Epithelial cell of proximal tubule (primary cell): ENCODE results near the gene GLDC. TPM values are rescaled to one million over a fixed set of nuclear protein-coding genes. Genes with fewer than 3 reads are reported as not detected.
A peak's percentile ranks its signal among the peaks of the same experiment; 100 is the strongest.
"Not testable (repeated sequence)": the region's sequence is repeated elsewhere in the genome, so short reads cannot be mapped to it uniquely, and the experiment has no call there.

ENCODE experiments used
- DNase-seq: peaks from one replicate; pipeline ENCODE4 v3.0.0-alpha.2; 2011; ENCODE audit warnings: low read depth
- H3K4me3 ChIP-seq: 2 replicates; pipeline ENCODE4 v1.5.1; 2011; ENCODE audit warnings: low read depth, mild to moderate bottlenecking, low read length
- CTCF ChIP-seq: conservative IDR thresholded peaks from 2 replicates; pipeline ENCODE4 v1.5.1; 2012; ENCODE audit warnings: low read depth, mild to moderate bottlenecking, low read length
- total RNA-seq: library from RNA; depleted of rRNA; stranded (reverse); fragments of >200 nt; gene quantifications from 2 replicates; pipeline ENCODE4 v1.2.3, GENCODE V29; 2015

GLDC gene
- total RNA-seq, 1 donor from 2014 or later: 58.2 TPM

DNA sequence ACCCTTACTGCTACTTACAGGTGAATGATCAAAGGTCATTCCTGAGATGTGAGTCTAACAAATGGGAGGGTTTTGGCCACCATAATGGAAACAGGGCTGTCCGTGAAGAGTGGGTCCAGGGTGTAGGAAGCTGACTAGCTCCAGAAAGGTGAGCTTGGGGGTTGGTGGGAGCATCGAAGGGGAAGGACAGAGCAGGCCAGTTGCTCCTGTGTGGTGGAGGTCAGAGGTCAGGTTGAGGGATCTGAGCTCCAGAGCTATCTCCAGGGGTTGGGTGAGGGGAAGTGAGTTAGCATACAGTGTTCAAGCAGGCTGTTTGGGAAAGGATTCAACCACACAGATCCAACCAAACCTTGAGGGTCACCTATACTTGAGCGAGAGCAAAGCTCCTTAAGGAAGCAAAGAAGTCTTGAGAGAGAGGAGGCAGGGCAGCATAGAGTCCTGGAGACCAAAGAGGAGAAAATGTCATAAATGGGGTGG lies 18.7 kb upstream of the GLDC start:
- no peak for TF ChIP-seq CTCF
- no peak for DNase-seq
- no peak overlapping the region for H3K4me3 ChIP-seq

DNA sequence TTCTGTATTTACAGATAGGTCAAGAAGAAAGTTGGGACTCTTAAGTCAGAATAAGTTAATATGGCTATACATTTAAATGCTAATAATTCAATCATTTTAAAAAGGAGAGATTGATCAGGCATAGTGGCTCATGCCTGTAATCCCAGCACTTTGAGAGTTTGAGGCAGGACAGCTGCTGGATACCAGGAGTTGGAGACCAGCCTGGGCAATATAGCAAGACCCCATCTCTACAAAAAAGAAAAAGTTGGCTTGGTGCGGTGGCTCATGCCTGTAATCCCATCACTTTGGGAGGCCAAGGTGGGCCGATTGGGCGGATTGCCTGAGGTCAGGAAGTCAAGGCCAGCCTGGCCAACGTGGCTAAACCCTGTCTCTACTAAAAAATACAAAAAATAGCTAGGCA lies 15.0 kb upstream of the GLDC start:
- DNase-seq: no peak
- TF ChIP-seq CTCF: no peak
- H3K4me3 ChIP-seq: no peak overlapping the region

- no peak overlapping the region for H3K4me3 ChIP-seq
- no peak for DNase-seq
- no peak for TF ChIP-seq CTCF
Observed at GRCh38 chr9:6658628-6659353, 13.3 kb upstream of the GLDC start.

DNA sequence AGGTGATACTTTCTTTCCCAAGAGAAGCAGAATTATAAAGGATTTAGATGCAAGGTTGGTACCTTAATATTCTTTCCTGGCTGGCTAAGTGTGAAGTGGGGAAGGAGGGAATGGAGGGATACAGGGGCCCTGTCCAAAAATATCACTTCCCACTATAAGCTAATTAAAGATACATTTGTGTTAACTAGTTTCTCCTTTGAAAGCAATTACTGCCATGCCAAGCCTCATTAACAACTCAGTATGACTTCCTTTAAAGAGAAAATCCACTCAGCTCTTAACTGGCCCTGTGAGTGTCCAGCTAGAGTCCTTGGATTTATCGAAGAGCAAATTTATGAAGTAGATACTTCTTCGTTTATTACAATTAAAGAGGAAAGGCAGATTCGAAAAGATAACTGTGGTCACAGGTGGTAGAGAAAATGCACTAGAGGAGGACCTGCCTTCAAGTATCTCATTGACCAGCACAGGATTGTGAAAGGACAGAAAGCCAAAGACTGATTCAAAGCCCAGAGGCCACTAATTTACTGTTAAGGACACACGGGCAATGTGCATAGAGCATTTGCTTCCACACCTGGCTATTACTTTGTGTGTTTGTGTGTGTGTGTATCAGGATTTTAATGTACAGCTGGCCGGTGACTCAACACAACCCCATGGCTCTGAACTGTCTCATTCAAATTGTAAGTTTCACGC lies 11.2 kb upstream of the GLDC start:
- no peak for DNase-seq
- no peak for TF ChIP-seq CTCF
- no peak overlapping the region for H3K4me3 ChIP-seq

DNA sequence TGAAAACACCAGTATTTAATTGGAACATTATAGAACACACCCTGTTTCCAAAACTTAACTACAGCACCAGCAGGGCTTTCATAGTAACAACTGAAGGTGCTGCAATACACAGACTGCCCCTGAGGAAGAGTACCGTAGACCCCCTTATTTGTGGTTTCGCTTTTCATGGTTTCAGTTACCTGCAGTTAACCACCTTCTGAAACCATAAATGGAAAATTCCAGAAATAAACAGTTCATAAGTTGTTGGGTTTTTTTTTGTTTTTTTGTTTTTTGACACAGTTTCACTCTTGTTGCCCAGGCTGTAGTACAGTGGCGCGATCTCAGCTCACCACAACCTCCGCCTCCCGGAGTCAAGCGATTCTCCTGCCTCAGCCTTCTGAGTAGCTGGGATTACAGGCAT lies 9.5 kb upstream of the GLDC start:
- no peak overlapping the region for H3K4me3 ChIP-seq
- no peak for DNase-seq
- TF ChIP-seq CTCF: no peak

DNA sequence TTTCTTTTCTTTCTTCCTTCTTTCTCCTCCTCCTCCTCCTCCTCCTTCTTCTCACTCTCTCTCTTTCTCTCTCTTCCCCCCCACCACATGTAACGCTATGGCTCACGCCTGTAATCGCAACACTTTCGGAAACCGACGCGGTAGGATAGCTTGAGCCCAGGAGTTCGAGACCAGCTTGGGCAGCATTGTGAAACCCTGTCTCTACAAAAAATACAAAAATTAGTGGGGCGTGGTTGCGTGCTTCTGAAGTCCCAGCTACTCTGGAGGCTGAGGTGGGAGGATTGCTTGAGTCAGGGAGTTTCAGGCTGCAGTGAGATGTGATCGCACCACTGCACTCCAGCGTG lies 736 bp upstream of the GLDC start:
- DNase-seq: no peak
- peak overlapping the region; percentile 71 for H3K4me3 ChIP-seq
- no peak for TF ChIP-seq CTCF

DNA sequence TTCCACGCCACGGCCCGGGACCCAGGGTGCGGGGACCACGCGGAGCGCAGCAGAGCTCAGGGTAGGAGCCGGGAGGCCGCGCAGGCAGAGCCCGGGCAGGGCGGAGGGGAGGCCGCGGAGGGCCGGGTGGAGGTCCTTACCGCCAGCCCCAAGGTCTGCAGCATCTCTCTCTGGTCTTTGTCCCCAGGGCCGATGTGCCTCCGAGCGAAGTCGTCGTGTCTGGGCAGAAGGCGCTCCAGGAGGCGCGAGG lies 499 bp downstream of the GLDC start:
- peak overlapping the region; percentile 71 for H3K4me3 ChIP-seq
- DNase-seq: not testable (repeated sequence)
